ENCODE results near the gene PROP1. TPM values are rescaled to one million over a fixed set of nuclear protein-coding genes. Genes with fewer than 3 reads are reported as not detected.

PROP1 gene
- total RNA-seq, 4 donors from 2014 or later: not detected

GRCh38 chr5:177997846-177998245, 1.8 kb upstream of the PROP1 start:
- ATAC-seq: no peak
- Histone ChIP-seq H3K4me3 (no peak overlapping the region), H3K9me3 (no peaks in the 10 kb centered on the region), H3K36me3 (no peaks in the 10 kb centered on the region), H3K4me1 (no peaks in the 10 kb centered on the region), H3K27ac (no peak overlapping the region), H3K27me3 (peaks cover 2 to 13% (median 10%) of the 10 kb centered on the region in 3 donors)
- TF ChIP-seq POLR2A (IDR thresholded peaks at IDR 0.05): no peak
- TF ChIP-seq CTCF (IDR thresholded peaks at IDR 0.05 in 4 of 5, conservative IDR thresholded peaks at IDR 0.05 in 1 of 5): no peak
- intact Hi-C loops (cut with DNase I; ENCODE audit: low total_unique reads): no loop called here
- in situ Hi-C loops (cut with MboI; ENCODE audit: low sequenced_read_pairs in 4 of 4): no loop called here
- DNase-seq: no peak

GRCh38 chr5:177997319-177997670, 1.3 kb upstream of the PROP1 start:
- intact Hi-C loops (cut with DNase I; ENCODE audit: low total_unique reads): no loop called here
- DNase-seq: no peak

GRCh38 chr5:177996660-177997318, 747 bp upstream of the PROP1 start:
- Histone ChIP-seq H3K4me1 (no peaks in the 10 kb centered on the region), H3K4me3 (no peak overlapping the region), H3K36me3 (no peaks in the 10 kb centered on the region), H3K27ac (no peak overlapping the region), H3K27me3 (peaks cover 2 to 11% (median 7%) of the 10 kb centered on the region in 3 donors), H3K9me3 (no peaks in the 10 kb centered on the region)
- in situ Hi-C loops (cut with MboI; ENCODE audit: low sequenced_read_pairs in 4 of 4) (no loop called here), intact Hi-C loops (cut with DNase I; ENCODE audit: low total_unique reads) (no loop called here)
- DNase-seq: no peak
- TF ChIP-seq POLR2A (IDR thresholded peaks at IDR 0.05): no peak
- no peak for TF ChIP-seq CTCF (IDR thresholded peaks at IDR 0.05 in 4 of 5, conservative IDR thresholded peaks at IDR 0.05 in 1 of 5)
- no peak for ATAC-seq

More at GRCh38 chr5:177997319-177997670, 1.3 kb upstream of the PROP1 start:
- no peak for TF ChIP-seq POLR2A (IDR thresholded peaks at IDR 0.05)
- TF ChIP-seq CTCF (IDR thresholded peaks at IDR 0.05 in 4 of 5, conservative IDR thresholded peaks at IDR 0.05 in 1 of 5): no peak
- no peaks in the 10 kb centered on the region for H3K36me3 ChIP-seq
- no peak overlapping the region for H3K4me3 ChIP-seq
- no peaks in the 10 kb centered on the region for H3K4me1 ChIP-seq
- peaks cover 2 to 11% (median 7%) of the 10 kb centered on the region in 3 donors for H3K27me3 ChIP-seq
- no peak for ATAC-seq
- H3K9me3 ChIP-seq: no peaks in the 10 kb centered on the region
- H3K27ac ChIP-seq: no peak overlapping the region
- in situ Hi-C loops (cut with MboI; ENCODE audit: low sequenced_read_pairs in 4 of 4): no loop called here

- Histone ChIP-seq H3K9me3 (no peaks in the 10 kb centered on the region), H3K4me1 (no peaks in the 10 kb centered on the region), H3K4me3 (no peak overlapping the region), H3K36me3 (no peaks in the 10 kb centered on the region), H3K27me3 (peaks cover 0 to 5% (median 0%) of the 10 kb centered on the region in 3 donors), H3K27ac (no peak overlapping the region)
- in situ Hi-C loops (cut with MboI; ENCODE audit: low sequenced_read_pairs in 4 of 4) (no loop called here), intact Hi-C loops (cut with DNase I; ENCODE audit: low total_unique reads) (no loop called here)
- ATAC-seq: no peak
- no peak for DNase-seq
- TF ChIP-seq POLR2A (IDR thresholded peaks at IDR 0.05) (no peak), CTCF (IDR thresholded peaks at IDR 0.05 in 4 of 5, conservative IDR thresholded peaks at IDR 0.05 in 1 of 5) (no peak)
Measured at GRCh38 chr5:177994561-177995190, 1.4 kb downstream of the PROP1 start.
